ENCODE measurements around the gene DNAI7. TPM values are rescaled to one million over a fixed set of nuclear protein-coding genes. Genes with fewer than 3 reads are reported as not detected.

DNAI7 gene
- total RNA-seq, 1 donor from 2014 or later: 3.3 TPM

GRCh38 chr12:25084816-25085215 is 110.1 kb downstream of the DNAI7 start:
- peaks cover 3% of the 10 kb centered on the region for H3K4me1 Mint-ChIP-seq (ENCODE audit: low read depth)
- TF ChIP-seq CTCF (IDR thresholded peaks at IDR 0.05; ENCODE audit: unreplicated experiment): no peak
- no peaks in the 10 kb centered on the region for H3K36me3 Mint-ChIP-seq (ENCODE audit: insufficient read depth)
- H3K27me3 Mint-ChIP-seq: no peaks in the 10 kb centered on the region
- DNase-seq (ENCODE audit: low spot score, unreplicated experiment): no peak
- H3K4me3 Mint-ChIP-seq (ENCODE audit: low read depth): no peak overlapping the region
- no peak overlapping the region for H3K27ac Mint-ChIP-seq
- H3K9me3 Mint-ChIP-seq (ENCODE audit: low read depth): no peaks in the 10 kb centered on the region

- Mint-ChIP-seq H3K27ac (no peak overlapping the region), H3K9me3 (ENCODE audit: low read depth) (no peaks in the 10 kb centered on the region), H3K36me3 (ENCODE audit: insufficient read depth) (no peaks in the 10 kb centered on the region), H3K27me3 (no peaks in the 10 kb centered on the region), H3K4me1 (ENCODE audit: low read depth) (peaks cover 3% of the 10 kb centered on the region), H3K4me3 (ENCODE audit: low read depth) (no peak overlapping the region)
- no peak for TF ChIP-seq CTCF (IDR thresholded peaks at IDR 0.05; ENCODE audit: unreplicated experiment)
- DNase-seq (ENCODE audit: low spot score, unreplicated experiment): no peak
Measured at GRCh38 chr12:25083211-25083610, 111.7 kb downstream of the DNAI7 start.

GRCh38 chr12:25082628-25083027 is 112.3 kb downstream of the DNAI7 start:
- no peak for TF ChIP-seq CTCF (IDR thresholded peaks at IDR 0.05; ENCODE audit: unreplicated experiment)
- Mint-ChIP-seq H3K27ac (no peak overlapping the region), H3K27me3 (no peaks in the 10 kb centered on the region), H3K4me1 (ENCODE audit: low read depth) (peaks cover 3% of the 10 kb centered on the region), H3K36me3 (ENCODE audit: insufficient read depth) (no peaks in the 10 kb centered on the region), H3K4me3 (ENCODE audit: low read depth) (no peak overlapping the region), H3K9me3 (ENCODE audit: low read depth) (no peaks in the 10 kb centered on the region)
- DNase-seq (ENCODE audit: low spot score, unreplicated experiment): no peak

- TF ChIP-seq CTCF (IDR thresholded peaks at IDR 0.05; ENCODE audit: unreplicated experiment): no peak
- no peaks in the 10 kb centered on the region for H3K36me3 Mint-ChIP-seq (ENCODE audit: insufficient read depth)
- peaks cover 6% of the 10 kb centered on the region for H3K4me1 Mint-ChIP-seq (ENCODE audit: low read depth)
- no peak for DNase-seq (ENCODE audit: low spot score, unreplicated experiment)
- H3K27ac Mint-ChIP-seq: no peak overlapping the region
- H3K27me3 Mint-ChIP-seq: no peaks in the 10 kb centered on the region
- no peak overlapping the region for H3K4me3 Mint-ChIP-seq (ENCODE audit: low read depth)
- peaks cover 1% of the 10 kb centered on the region for H3K9me3 Mint-ChIP-seq (ENCODE audit: low read depth)
Measured at GRCh38 chr12:25079393-25079792, 115.6 kb downstream of the DNAI7 start.

GRCh38 chr12:25074954-25075353 is 120.0 kb downstream of the DNAI7 start:
- TF ChIP-seq CTCF (IDR thresholded peaks at IDR 0.05; ENCODE audit: unreplicated experiment): no peak
- no peak for DNase-seq (ENCODE audit: low spot score, unreplicated experiment)
- H3K4me3 Mint-ChIP-seq (ENCODE audit: low read depth): no peak overlapping the region
- H3K9me3 Mint-ChIP-seq (ENCODE audit: low read depth): peaks cover 2% of the 10 kb centered on the region
- H3K4me1 Mint-ChIP-seq (ENCODE audit: low read depth): peaks cover 6% of the 10 kb centered on the region
- no peaks in the 10 kb centered on the region for H3K27me3 Mint-ChIP-seq
- no peak overlapping the region for H3K27ac Mint-ChIP-seq
- no peaks in the 10 kb centered on the region for H3K36me3 Mint-ChIP-seq (ENCODE audit: insufficient read depth)

Measured in progenitor cell of endocrine pancreas (in vitro differentiated cells).